SK-N-MC (cell line): ENCODE data around the gene SLC1A2.

ENCODE experiments used
- DNase-seq: peaks from one replicate; pipeline ENCODE4 v3.0.0-alpha.2; 2011; ENCODE audit warnings: low read depth, low spot score
- H3K27ac ChIP-seq: fragments of 200-600 bp; sonication (generic); 2 replicates; pipeline ENCODE4 v1.5.1; 2016; ENCODE audit warnings: mixed run types
- H3K36me3 ChIP-seq: fragments of 200-600 bp; sonication (generic); 2 replicates; pipeline ENCODE4 v1.6.1; 2017; ENCODE audit warnings: antibody characterized with exemption, low read length, mixed read lengths; ENCODE audit not compliant: insufficient read depth
- H3K4me3 ChIP-seq: fragments of 200-600 bp; sonication (generic); 2 replicates; pipeline ENCODE4 v1.5.1; 2016
- H3K9ac ChIP-seq: fragments of 200-600 bp; sonication (generic); 2 replicates; pipeline ENCODE4 v1.8.0; 2017; ENCODE audit warnings: mixed run types, mixed read lengths; ENCODE audit not compliant: insufficient read length
- H3K9me3 ChIP-seq: fragments of 200-600 bp; sonication (generic); 2 replicates; pipeline ENCODE4 v1.6.1; 2017; ENCODE audit warnings: low read depth, mild to moderate bottlenecking, antibody characterized with exemption, low read length, moderate library complexity, mixed read lengths
- EZH2 ChIP-seq: fragments of 200-600 bp; sonication (generic); IDR thresholded peaks from one replicate; pipeline ENCODE4 v1.6.1; 2017; ENCODE audit warnings: antibody characterized with exemption
- FOXP2 ChIP-seq: optimal IDR thresholded peaks from 2 replicates; pipeline ENCODE3; 2011; ENCODE audit warnings: mild to moderate bottlenecking, moderate library complexity; ENCODE audit not compliant: insufficient read depth; ENCODE audit errors: extremely low read length, control extremely low read depth
- POLR2AphosphoS5 ChIP-seq: IDR thresholded peaks from 2 replicates; pipeline ENCODE4 v1.6.1; 2012; ENCODE audit warnings: mild to moderate bottlenecking, low read depth, low read length, borderline replicate concordance

Gene SLC1A2

DNA sequence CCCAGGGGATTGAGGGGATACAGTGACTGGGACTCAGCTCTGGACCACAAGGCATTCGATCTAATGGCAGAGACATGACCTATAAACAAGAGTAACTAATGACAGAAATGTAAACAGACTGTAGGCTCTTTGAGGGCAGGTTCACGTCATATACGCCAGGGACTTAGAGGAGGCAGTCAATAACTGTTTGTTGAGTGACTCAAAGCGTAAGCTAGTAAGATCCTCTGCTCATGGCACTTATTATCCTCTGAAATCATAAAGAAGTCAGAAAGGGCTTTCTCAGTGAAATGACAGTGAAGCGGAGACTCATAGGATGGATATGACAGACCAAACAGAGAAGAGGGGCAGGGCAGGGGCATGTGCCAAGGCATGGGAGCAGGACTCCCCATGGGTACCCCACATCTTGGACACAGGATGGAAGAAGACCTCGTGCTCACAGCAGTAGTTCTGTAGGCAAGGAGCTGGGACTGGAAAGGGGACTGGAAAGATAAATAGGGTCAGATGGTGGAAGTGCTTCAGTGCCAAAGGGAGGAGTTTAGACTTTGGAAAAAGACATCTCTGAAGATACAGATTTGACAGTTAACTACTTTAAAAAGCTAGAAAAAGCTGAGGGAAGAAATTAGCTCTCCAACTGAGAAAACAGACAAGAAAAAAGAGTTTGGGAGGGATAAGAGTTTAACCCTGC is 72.7 kb downstream of the SLC1A2 start:
- Histone ChIP-seq H3K36me3 (no peaks in the 10 kb centered on the region), H3K9me3 (no peaks in the 10 kb centered on the region), H3K4me3 (no peak overlapping the region), H3K9ac (no peak overlapping the region), H3K27ac (no peak overlapping the region)
- DNase-seq: no peak
- no peak for TF ChIP-seq EZH2
- TF ChIP-seq POLR2AphosphoS5: no peak
- no peak for TF ChIP-seq FOXP2

DNA sequence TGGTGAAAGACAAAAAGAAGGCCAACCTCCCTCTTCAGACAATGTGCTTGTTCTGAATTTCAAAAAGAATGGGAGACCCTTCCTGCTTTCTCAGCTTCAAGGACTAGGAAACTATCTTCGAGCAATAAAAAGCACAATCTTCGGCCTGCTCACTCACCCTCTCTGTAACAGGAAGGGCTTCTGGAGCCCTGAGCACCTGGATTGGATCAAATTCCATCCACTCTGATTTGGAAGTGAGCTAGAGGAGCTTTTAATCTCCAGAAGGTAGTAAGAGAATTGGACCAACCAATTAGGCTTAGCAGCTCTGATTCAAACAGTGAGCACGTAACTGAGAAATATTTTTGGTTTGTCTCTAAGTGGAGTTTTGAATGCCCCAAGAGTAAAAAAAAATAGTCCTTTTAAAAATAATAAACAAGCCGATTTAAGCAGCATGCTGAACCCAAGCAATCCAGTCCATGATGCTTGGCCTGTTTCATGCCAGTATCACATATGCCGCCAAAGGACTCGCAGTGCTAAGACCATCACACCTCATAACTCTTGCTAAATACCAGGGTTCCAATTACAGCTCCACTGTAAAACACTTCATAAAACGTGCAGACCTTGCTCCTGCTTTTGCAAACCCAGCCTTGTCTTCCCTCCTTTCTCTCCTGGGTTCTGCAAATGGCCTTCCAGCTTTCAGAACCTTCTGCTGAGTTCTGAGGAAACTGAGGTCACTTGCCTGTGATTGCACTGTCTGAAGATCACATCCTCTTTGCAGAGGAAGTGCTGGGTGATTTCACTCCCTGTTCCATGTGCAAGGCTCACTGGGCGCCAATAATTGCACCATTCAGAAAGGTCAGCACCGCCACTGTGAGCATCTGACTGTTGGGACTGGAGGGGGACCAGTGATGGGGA is 74.4 kb downstream of the SLC1A2 start:
- no peaks in the 10 kb centered on the region for H3K9me3 ChIP-seq
- no peak overlapping the region for H3K9ac ChIP-seq
- no peak overlapping the region for H3K27ac ChIP-seq
- DNase-seq: no peak
- H3K4me3 ChIP-seq: no peak overlapping the region
- TF ChIP-seq POLR2AphosphoS5 (no peak), EZH2 (no peak), FOXP2 (no peak)
- H3K36me3 ChIP-seq: no peaks in the 10 kb centered on the region

DNA sequence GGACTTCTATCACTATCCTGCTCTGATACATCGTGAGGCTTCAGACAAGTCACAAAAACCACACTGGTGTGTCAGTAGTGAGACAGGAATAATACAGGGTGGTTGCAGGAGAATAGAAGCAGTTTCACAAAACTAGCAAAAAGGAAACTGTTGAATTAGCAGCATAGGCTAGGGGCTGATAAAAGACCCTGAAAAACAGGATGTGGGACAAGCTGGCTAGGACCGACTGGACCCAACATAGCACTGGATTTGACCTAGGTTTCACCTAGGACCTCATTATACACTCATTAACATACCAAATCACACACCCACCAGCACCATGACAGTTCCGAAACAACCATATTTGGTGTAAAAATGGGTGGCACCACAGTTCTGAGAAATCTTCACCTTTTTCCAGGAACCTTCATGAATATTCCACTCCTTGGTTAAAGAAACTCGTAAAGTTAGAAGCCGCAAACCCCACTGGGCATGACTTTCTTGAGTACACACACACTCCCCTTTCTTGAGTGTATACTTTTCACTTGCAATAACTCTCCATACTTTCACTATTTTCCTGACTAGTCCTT is 76.2 kb downstream of the SLC1A2 start:
- DNase-seq: no peak
- TF ChIP-seq FOXP2 (no peak), POLR2AphosphoS5 (no peak), EZH2 (no peak)

DNA sequence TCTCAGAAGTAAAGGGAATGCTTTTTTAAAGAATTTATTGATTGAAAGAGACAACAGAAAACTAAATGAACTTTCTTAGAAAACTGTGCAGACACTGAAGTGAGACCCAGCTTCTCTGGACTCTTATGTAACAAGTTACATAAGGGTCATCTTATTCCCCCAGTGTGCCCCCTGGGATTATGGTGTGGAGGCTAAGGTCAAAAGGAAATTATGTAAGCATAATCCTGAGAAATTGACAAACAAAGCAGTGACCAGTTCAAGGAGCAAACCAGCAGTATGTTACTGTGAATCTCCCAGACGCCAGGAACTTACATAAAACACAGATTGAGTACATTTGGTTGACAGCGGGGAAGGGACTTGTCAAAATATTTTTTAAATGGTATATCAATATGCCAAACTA is 78.6 kb downstream of the SLC1A2 start:
- Histone ChIP-seq H3K4me3 (no peak overlapping the region), H3K9ac (no peak overlapping the region), H3K36me3 (no peaks in the 10 kb centered on the region), H3K9me3 (no peaks in the 10 kb centered on the region), H3K27ac (no peak overlapping the region)
- no peak for DNase-seq
- TF ChIP-seq POLR2AphosphoS5: no peak
- TF ChIP-seq FOXP2: no peak
- no peak for TF ChIP-seq EZH2

More for the DNA sequence above, 76.2 kb downstream of the SLC1A2 start:
- no peak overlapping the region for H3K9ac ChIP-seq
- no peak overlapping the region for H3K4me3 ChIP-seq
- H3K9me3 ChIP-seq: no peaks in the 10 kb centered on the region
- H3K27ac ChIP-seq: no peak overlapping the region
- H3K36me3 ChIP-seq: no peaks in the 10 kb centered on the region

DNA sequence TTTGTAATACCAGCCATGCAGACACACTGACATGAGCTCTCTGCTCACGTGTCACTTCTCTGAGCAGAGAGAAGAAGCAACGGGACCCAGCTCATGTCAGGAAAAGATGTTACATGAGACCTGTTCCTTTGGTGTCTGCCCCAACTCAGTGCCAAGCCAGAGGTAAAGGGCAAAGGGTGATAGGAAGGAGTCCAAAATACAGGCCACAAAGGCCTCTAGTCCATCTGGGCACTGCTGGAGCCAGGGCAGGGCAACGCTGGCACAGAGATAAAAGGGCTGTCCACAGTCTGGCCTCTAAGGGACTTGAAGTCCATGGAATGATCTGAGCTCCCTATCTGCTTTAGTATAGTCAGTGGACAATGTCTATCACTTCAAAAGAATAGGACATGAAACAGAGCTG is 79.3 kb downstream of the SLC1A2 start:
- DNase-seq: no peak
- no peaks in the 10 kb centered on the region for H3K9me3 ChIP-seq
- H3K36me3 ChIP-seq: no peaks in the 10 kb centered on the region
- no peak overlapping the region for H3K27ac ChIP-seq
- no peak overlapping the region for H3K9ac ChIP-seq
- no peak overlapping the region for H3K4me3 ChIP-seq
- no peak for TF ChIP-seq EZH2
- TF ChIP-seq POLR2AphosphoS5: no peak
- TF ChIP-seq FOXP2: no peak

DNA sequence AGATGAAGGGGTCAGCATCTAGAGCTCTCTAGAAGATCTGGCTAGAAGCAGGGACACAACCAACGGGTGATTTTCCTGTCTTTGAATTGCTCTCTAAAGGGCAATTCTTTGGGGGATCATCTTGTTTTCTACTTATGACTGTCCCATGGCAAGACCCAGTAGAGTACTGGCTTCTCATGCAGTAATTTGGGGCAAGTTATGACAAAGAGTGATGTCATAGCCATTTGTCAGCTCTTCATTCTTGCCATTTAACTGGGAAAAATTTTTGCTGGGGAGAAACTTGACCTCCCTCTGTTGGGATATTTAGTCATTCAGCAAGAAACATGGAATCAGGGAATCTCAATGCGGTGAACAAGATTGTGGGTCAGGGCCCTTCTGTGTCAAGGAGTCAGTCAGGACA is 80.4 kb downstream of the SLC1A2 start:
- no peak overlapping the region for H3K27ac ChIP-seq

DNA sequence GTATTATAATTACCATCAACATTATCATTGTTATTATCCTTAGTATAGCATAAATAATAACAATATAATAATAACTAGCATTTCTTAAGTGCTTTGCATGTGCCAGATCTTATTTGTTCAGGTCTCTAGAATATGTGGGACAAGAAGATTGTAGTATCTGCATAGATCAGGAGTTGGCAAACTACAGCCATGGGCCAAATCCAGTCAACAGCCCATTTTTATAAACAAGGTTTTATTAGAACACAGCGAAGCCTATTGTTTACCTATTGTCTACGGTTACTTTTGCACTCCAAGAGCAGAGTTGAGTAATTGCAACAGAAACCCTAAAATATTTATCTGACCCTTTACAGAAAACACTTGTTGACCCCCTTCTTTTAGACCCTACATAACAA is 81.4 kb downstream of the SLC1A2 start:
- no peaks in the 10 kb centered on the region for H3K9me3 ChIP-seq
- no peak overlapping the region for H3K9ac ChIP-seq
- no peaks in the 10 kb centered on the region for H3K36me3 ChIP-seq
- DNase-seq: no peak
- no peak overlapping the region for H3K4me3 ChIP-seq
- H3K27ac ChIP-seq: no peak overlapping the region
- TF ChIP-seq FOXP2: no peak
- TF ChIP-seq EZH2: no peak
- no peak for TF ChIP-seq POLR2AphosphoS5

More for the DNA sequence above, 80.4 kb downstream of the SLC1A2 start:
- DNase-seq: no peak
- Histone ChIP-seq H3K9me3 (no peaks in the 10 kb centered on the region), H3K9ac (no peak overlapping the region), H3K36me3 (no peaks in the 10 kb centered on the region), H3K4me3 (no peak overlapping the region)
- TF ChIP-seq EZH2 (no peak), FOXP2 (no peak), POLR2AphosphoS5 (no peak)

DNA sequence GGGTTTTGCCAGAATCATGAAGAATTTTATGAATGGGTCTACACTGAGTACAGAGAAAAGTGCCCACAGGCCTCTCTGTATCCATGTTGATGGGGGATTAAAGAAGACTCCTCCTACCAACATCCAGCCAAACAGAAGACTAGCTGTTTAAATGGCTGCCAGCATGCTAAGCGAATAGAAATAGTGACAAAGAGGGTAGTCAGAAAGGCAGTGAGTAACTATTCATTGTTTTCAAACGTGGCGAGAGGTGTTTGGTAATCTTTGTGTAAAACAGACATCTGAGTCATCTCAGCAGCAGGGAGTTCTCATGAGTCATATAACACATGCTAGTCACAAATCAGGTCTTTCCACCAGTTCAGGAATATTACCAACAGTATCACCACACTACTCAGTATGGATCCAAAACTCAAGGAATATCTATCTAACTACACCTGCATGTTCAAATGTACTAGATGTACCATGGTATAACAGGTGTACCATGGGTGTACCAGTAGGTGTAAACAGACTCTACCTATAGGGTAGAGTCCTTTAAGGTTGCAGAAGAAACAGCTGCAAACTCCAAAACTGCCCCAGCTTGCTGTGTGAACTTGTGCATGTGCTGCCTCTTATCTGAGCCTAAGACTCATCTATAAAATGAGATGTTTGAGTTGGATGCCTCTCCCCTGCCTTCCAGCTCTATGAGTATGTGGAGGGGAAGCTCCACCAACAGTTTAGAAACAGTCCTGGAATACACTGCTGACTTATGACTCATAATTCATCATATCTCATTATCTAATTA is 82.0 kb downstream of the SLC1A2 start:
- Histone ChIP-seq H3K9me3 (no peaks in the 10 kb centered on the region), H3K27ac (no peak overlapping the region), H3K4me3 (no peak overlapping the region), H3K36me3 (no peaks in the 10 kb centered on the region), H3K9ac (no peak overlapping the region)
- TF ChIP-seq POLR2AphosphoS5 (no peak), EZH2 (no peak), FOXP2 (no peak)
- DNase-seq: no peak
